Neural progenitor cell (in vitro differentiated cells): ENCODE results near the gene CFAP221.

ENCODE experiments used
- CTCF ChIP-seq: fragments of 200-600 bp; sonication (generic); IDR thresholded peaks from 2 replicates; pipeline ENCODE4 v1.5.1; 2017; ENCODE audit warnings: antibody characterized with exemption, mild to moderate bottlenecking
- EZH2 ChIP-seq: fragments of 200-600 bp; sonication (generic); IDR thresholded peaks from 2 replicates; pipeline ENCODE4 v1.6.1; 2017; ENCODE audit warnings: antibody characterized with exemption, mild to moderate bottlenecking, moderate library complexity

GRCh38 chr2:119688616-119689015 lies 144.4 kb downstream of the CFAP221 start:
- TF ChIP-seq CTCF (no peak), EZH2 (no peak)
